Activated CD4-positive, alpha-beta T cell treated with anti-CD3 and anti-CD28 coated beads, Interleukin-2, amount 10 ng/mL, durations not matched to agents 24 days and 14 days (primary cell): Measurements from ENCODE around the gene PHACTR3. TPM values are rescaled to one million over a fixed set of nuclear protein-coding genes. Genes with fewer than 3 reads are reported as not detected.

ENCODE experiments used
- DNase-seq: peaks from one replicate; pipeline ENCODE4 v3.0.0; 2022
- H3K27ac Mint-ChIP-seq: one replicate; pipeline ENCODE4 v1.8.0; 2022; ENCODE audit warnings: mild to moderate bottlenecking, mixed read lengths
- H3K27me3 Mint-ChIP-seq: one replicate; pipeline ENCODE4 v1.8.0; 2022; ENCODE audit warnings: mixed read lengths
- H3K36me3 Mint-ChIP-seq: one replicate; pipeline ENCODE4 v1.8.0; 2022; ENCODE audit warnings: low read depth, mild to moderate bottlenecking, mixed read lengths
- H3K4me1 Mint-ChIP-seq: one replicate; pipeline ENCODE4 v1.8.0; 2021; ENCODE audit warnings: mixed read lengths
- H3K4me3 Mint-ChIP-seq: one replicate; pipeline ENCODE4 v1.8.0; 2022; ENCODE audit warnings: mild to moderate bottlenecking, moderate library complexity, mixed read lengths
- H3K9me3 Mint-ChIP-seq: one replicate; pipeline ENCODE4 v1.8.0; 2021; ENCODE audit warnings: mixed read lengths
- intact Hi-C: fragments of 100-400 bp; cut with micrococcal nuclease; formaldehyde crosslinking; loops from one replicate; pipeline ENCODE4 v1.15.1; 2023
- total RNA-seq: library from RNA; stranded (reverse); gene quantifications from 2 replicates; pipeline ENCODE4 v1.2.3, GENCODE V29; 2022

The PHACTR3 gene
- total RNA-seq, 1 donor from 2014 or later, result not detected

GRCh38 chr20:59829054-59829785 lies 224.9 kb downstream of the PHACTR3 start:
- Mint-ChIP-seq H3K36me3 (no peaks in the 10 kb centered on the region), H3K4me3 (no peak overlapping the region), H3K9me3 (no peaks in the 10 kb centered on the region), H3K4me1 (no peaks in the 10 kb centered on the region), H3K27ac (no peak overlapping the region), H3K27me3 (no peaks in the 10 kb centered on the region)
- intact Hi-C loops, result no loop called here
- DNase-seq, result no peak

- Mint-ChIP-seq H3K27ac (no peak overlapping the region), H3K9me3 (no peaks in the 10 kb centered on the region), H3K4me1 (no peaks in the 10 kb centered on the region), H3K4me3 (no peak overlapping the region), H3K27me3 (peaks cover 2% of the 10 kb centered on the region), H3K36me3 (no peaks in the 10 kb centered on the region)
- intact Hi-C loops, result no loop called here
- no peak for DNase-seq
These were observed 225.7 kb downstream of the PHACTR3 start for GRCh38 chr20:59829786-59830664.

- no peak overlapping the region for H3K27ac Mint-ChIP-seq
- H3K4me3 Mint-ChIP-seq, result no peak overlapping the region
- H3K36me3 Mint-ChIP-seq, result no peaks in the 10 kb centered on the region
- intact Hi-C loops, result no loop called here
- no peaks in the 10 kb centered on the region for H3K9me3 Mint-ChIP-seq
- peaks cover 6% of the 10 kb centered on the region for H3K27me3 Mint-ChIP-seq
- no peak for DNase-seq
- H3K4me1 Mint-ChIP-seq, result no peaks in the 10 kb centered on the region
These were observed 226.3 kb downstream of the PHACTR3 start for GRCh38 chr20:59830665-59831023.

GRCh38 chr20:59831024-59831915 lies 226.9 kb downstream of the PHACTR3 start:
- DNase-seq, result no peak
- Mint-ChIP-seq H3K27ac (no peak overlapping the region), H3K9me3 (no peaks in the 10 kb centered on the region), H3K4me1 (no peaks in the 10 kb centered on the region), H3K27me3 (peaks cover 10% of the 10 kb centered on the region), H3K36me3 (no peaks in the 10 kb centered on the region), H3K4me3 (no peak overlapping the region)
- intact Hi-C loops, result no loop called here

GRCh38 chr20:59831916-59832270 lies 227.6 kb downstream of the PHACTR3 start:
- DNase-seq, result no peak

GRCh38 chr20:59832406-59833363 lies 228.3 kb downstream of the PHACTR3 start:
- Mint-ChIP-seq H3K27me3 (peaks cover 10% of the 10 kb centered on the region), H3K4me3 (no peak overlapping the region), H3K36me3 (no peaks in the 10 kb centered on the region), H3K9me3 (no peaks in the 10 kb centered on the region), H3K27ac (no peak overlapping the region), H3K4me1 (no peaks in the 10 kb centered on the region)
- no peak for DNase-seq
- intact Hi-C loops, result no loop called here

More at GRCh38 chr20:59831916-59832270, 227.6 kb downstream of the PHACTR3 start:
- intact Hi-C loops, result no loop called here
- no peak overlapping the region for H3K4me3 Mint-ChIP-seq
- H3K27me3 Mint-ChIP-seq, result peaks cover 10% of the 10 kb centered on the region
- no peaks in the 10 kb centered on the region for H3K36me3 Mint-ChIP-seq
- no peaks in the 10 kb centered on the region for H3K4me1 Mint-ChIP-seq
- H3K9me3 Mint-ChIP-seq, result no peaks in the 10 kb centered on the region
- no peak overlapping the region for H3K27ac Mint-ChIP-seq

GRCh38 chr20:59835057-59835447 lies 230.7 kb downstream of the PHACTR3 start:
- intact Hi-C loops, result no loop called here
- no peak overlapping the region for H3K4me3 Mint-ChIP-seq
- H3K4me1 Mint-ChIP-seq, result no peaks in the 10 kb centered on the region
- no peak for DNase-seq
- no peaks in the 10 kb centered on the region for H3K9me3 Mint-ChIP-seq
- H3K27me3 Mint-ChIP-seq, result peaks cover 16% of the 10 kb centered on the region
- H3K27ac Mint-ChIP-seq, result no peak overlapping the region
- no peaks in the 10 kb centered on the region for H3K36me3 Mint-ChIP-seq

GRCh38 chr20:59835448-59836395 lies 231.4 kb downstream of the PHACTR3 start:
- Mint-ChIP-seq H3K36me3 (no peaks in the 10 kb centered on the region), H3K27me3 (peaks cover 18% of the 10 kb centered on the region), H3K4me3 (no peak overlapping the region), H3K27ac (no peak overlapping the region), H3K4me1 (no peaks in the 10 kb centered on the region), H3K9me3 (no peaks in the 10 kb centered on the region)
- DNase-seq, result no peak
- intact Hi-C loops, result no loop called here

- no peak for DNase-seq
- Mint-ChIP-seq H3K27ac (no peak overlapping the region), H3K4me1 (no peaks in the 10 kb centered on the region), H3K36me3 (no peaks in the 10 kb centered on the region), H3K27me3 (peaks cover 18% of the 10 kb centered on the region), H3K4me3 (no peak overlapping the region), H3K9me3 (no peaks in the 10 kb centered on the region)
- intact Hi-C loops, result no loop called here
These were observed 232.4 kb downstream of the PHACTR3 start for GRCh38 chr20:59836767-59837166.

GRCh38 chr20:59837623-59838394 lies 233.5 kb downstream of the PHACTR3 start:
- Mint-ChIP-seq H3K27me3 (peaks cover 20% of the 10 kb centered on the region), H3K9me3 (no peaks in the 10 kb centered on the region), H3K4me1 (no peaks in the 10 kb centered on the region), H3K36me3 (no peaks in the 10 kb centered on the region), H3K27ac (no peak overlapping the region), H3K4me3 (no peak overlapping the region)
- no peak for DNase-seq
- intact Hi-C loops, result no loop called here

GRCh38 chr20:59839400-59839799 lies 235.1 kb downstream of the PHACTR3 start:
- H3K4me1 Mint-ChIP-seq, result no peaks in the 10 kb centered on the region
- no peaks in the 10 kb centered on the region for H3K9me3 Mint-ChIP-seq
- H3K36me3 Mint-ChIP-seq, result no peaks in the 10 kb centered on the region
- H3K27me3 Mint-ChIP-seq, result peaks cover 24% of the 10 kb centered on the region
- H3K27ac Mint-ChIP-seq, result no peak overlapping the region
- no peak overlapping the region for H3K4me3 Mint-ChIP-seq
- no peak for DNase-seq
- intact Hi-C loops, result no loop called here

GRCh38 chr20:59845472-59845871 lies 241.1 kb downstream of the PHACTR3 start:
- Mint-ChIP-seq H3K36me3 (no peaks in the 10 kb centered on the region), H3K27me3 (peaks cover 6% of the 10 kb centered on the region), H3K9me3 (no peaks in the 10 kb centered on the region), H3K27ac (no peak overlapping the region), H3K4me3 (no peak overlapping the region), H3K4me1 (no peaks in the 10 kb centered on the region)
- intact Hi-C loops, result no loop called here
- no peak for DNase-seq
